Neural cell (in vitro differentiated cells): ENCODE results near the gene TAB2.

Experiments used
- CTCF ChIP-seq: fragments of 450-650 bp; IDR thresholded peaks from 2 replicates; pipeline ENCODE4 v1.5.1; 2014; ENCODE audit warnings: antibody characterized with exemption, mild to moderate bottlenecking, moderate library complexity; ENCODE audit not compliant: poor library complexity, severe bottlenecking
- EP300 ChIP-seq: fragments of 450-650 bp; conservative IDR thresholded peaks from 2 replicates; pipeline ENCODE4 v1.6.1; 2014; ENCODE audit warnings: antibody characterized with exemption, mild to moderate bottlenecking, moderate library complexity; ENCODE audit not compliant: poor library complexity, severe bottlenecking
- POLR2AphosphoS5 ChIP-seq: IDR thresholded peaks from 2 replicates; pipeline ENCODE4 v1.6.1; 2012
- RAD21 ChIP-seq: fragments of 450-650 bp; conservative IDR thresholded peaks from 2 replicates; pipeline ENCODE4 v1.6.1; 2014; ENCODE audit warnings: antibody characterized with exemption, mild to moderate bottlenecking, moderate library complexity
- REST ChIP-seq: IDR thresholded peaks from 2 replicates; pipeline ENCODE4 v1.6.1; 2012; ENCODE audit warnings: borderline replicate concordance
- SMC3 ChIP-seq: fragments of 450-650 bp; conservative IDR thresholded peaks from 2 replicates; pipeline ENCODE4 v1.6.1; 2014; ENCODE audit warnings: antibody characterized with exemption, mild to moderate bottlenecking, moderate library complexity; ENCODE audit not compliant: poor library complexity
- TAF1 ChIP-seq: IDR thresholded peaks from 2 replicates; pipeline ENCODE4 v1.6.1; 2012; ENCODE audit warnings: low read depth

DNA sequence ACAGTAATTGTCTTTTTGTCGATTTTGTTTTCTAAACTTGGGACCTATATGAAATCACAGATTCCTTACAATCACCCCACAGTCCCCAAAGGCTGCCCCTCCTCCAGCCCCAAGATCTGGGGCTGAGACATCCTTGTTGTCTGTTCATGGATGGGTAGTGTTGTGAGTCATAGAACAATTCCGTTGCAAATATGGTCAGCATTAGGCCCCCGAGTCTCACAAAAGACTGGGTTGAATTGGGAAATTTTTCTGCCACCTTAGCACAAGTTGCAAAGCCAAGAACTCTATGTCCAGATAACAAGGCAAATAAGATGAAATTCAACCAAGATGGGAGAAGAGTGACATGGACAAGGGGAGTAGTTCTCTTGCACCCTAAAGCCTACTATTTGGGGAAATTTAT lies 10.5 kb upstream of the TAB2 start:
- no peak for TF ChIP-seq CTCF
- TF ChIP-seq TAF1: no peak
- TF ChIP-seq RAD21: no peak
- TF ChIP-seq REST: no peak
- no peak for TF ChIP-seq POLR2AphosphoS5
- TF ChIP-seq EP300: no peak
- TF ChIP-seq SMC3: no peak
